PC-3 (cell line): Measurements from ENCODE around the gene MARCHF3. TPM values are rescaled to one million over a fixed set of nuclear protein-coding genes. Genes with fewer than 3 reads are reported as not detected.

Experiments
- ATAC-seq: fragments of 200-7000 bp; cut with Tn5 transposase; 2 replicates; pipeline ENCODE4 v1.9.1; 2020; ENCODE audit warnings: mild to moderate bottlenecking, moderate library complexity
- BruUV-seq: library from RNA; stranded (reverse); fragments of 400-500 nt; replicated peaks from 2 replicates; lab custom pipeline; 2021; lab: Mats Ljungman, UMichigan
- CTCF ChIA-PET: fragments of 300-600 bp; sonication (Branson Sonifier 250); formaldehyde crosslinking; loops from one replicate; lab custom pipeline; 2022; ENCODE audit warnings: antibody characterized with exemption; lab: Charles Lee
- POLR2A ChIA-PET: fragments of 300-600 bp; sonication (Branson Sonifier 250); formaldehyde crosslinking; loops from one replicate; lab custom pipeline; 2022; ENCODE audit warnings: antibody characterized with exemption; ENCODE audit not compliant: unreplicated experiment; lab: Charles Lee
- DNase-seq: peaks from one replicate; pipeline ENCODE4 v3.0.0-alpha.2; 2015
- H2AFZ ChIP-seq: fragments of 300-600 bp; sonication (generic); 2 replicates; pipeline ENCODE4 v1.6.0; 2016; ENCODE audit warnings: antibody characterized with exemption, low read length
- H3F3A ChIP-seq: fragments of 300-600 bp; sonication (generic); one replicate; pipeline ENCODE4 v1.6.0; 2017; ENCODE audit warnings: antibody characterized with exemption, low read length, control low read depth, mild to moderate bottlenecking; ENCODE audit not compliant: unreplicated experiment
- H3K27ac ChIP-seq: fragments of 300-600 bp; sonication (generic); 2 replicates; pipeline ENCODE4 v1.5.1; 2016; ENCODE audit warnings: mild to moderate bottlenecking, low read length
- H3K27me3 ChIP-seq: fragments of 300-600 bp; sonication (generic); 2 replicates; pipeline ENCODE4 v1.6.1; 2016; ENCODE audit warnings: low read length, mixed read lengths
- H3K36me3 ChIP-seq: fragments of 300-600 bp; sonication (generic); 2 replicates; pipeline ENCODE4 v1.6.1; 2016; ENCODE audit warnings: low read depth, mixed run types, low read length, mixed read lengths
- H3K4me1 ChIP-seq: fragments of 300-600 bp; sonication (generic); 2 replicates; pipeline ENCODE4 v1.5.1; 2016; ENCODE audit warnings: low read length; ENCODE audit not compliant: insufficient read depth
- H3K4me2 ChIP-seq: fragments of 300-600 bp; sonication (generic); 2 replicates; pipeline ENCODE4 v1.6.0; 2016; ENCODE audit warnings: low read length
- H3K4me3 ChIP-seq: fragments of 300-600 bp; sonication (generic); 2 replicates; pipeline ENCODE4 v1.5.1; 2016; ENCODE audit warnings: mild to moderate bottlenecking, low read length, mixed read lengths
- H3K79me2 ChIP-seq: fragments of 300-600 bp; sonication (generic); 2 replicates; pipeline ENCODE4 v1.6.1; 2017; ENCODE audit warnings: low read length, mixed read lengths
- H3K9ac ChIP-seq: fragments of 300-600 bp; sonication (generic); 2 replicates; pipeline ENCODE4 v1.6.0; 2016; ENCODE audit warnings: mild to moderate bottlenecking, low read length
- H3K9me2 ChIP-seq: fragments of 300-600 bp; sonication (generic); replicated peaks from 2 replicates; pipeline ENCODE4 v1.6.1; 2016; ENCODE audit warnings: mixed run types, low read length, mixed read lengths
- H3K9me3 ChIP-seq: fragments of 300-600 bp; sonication (generic); 2 replicates; pipeline ENCODE4 v1.6.1; 2016; ENCODE audit warnings: low read length, mixed read lengths
- H4K20me1 ChIP-seq: fragments of 300-600 bp; sonication (generic); 2 replicates; pipeline ENCODE4 v1.6.1; 2016; ENCODE audit warnings: low read length, mixed read lengths
- CTCF ChIP-seq: fragments of 300-600 bp; sonication (generic); conservative IDR thresholded peaks from 2 replicates; pipeline ENCODE4 v1.5.1; 2017; ENCODE audit warnings: antibody characterized with exemption, low read depth, mild to moderate bottlenecking, low read length
- EZH2 ChIP-seq: fragments of 300-600 bp; sonication (generic); IDR thresholded peaks from one replicate; pipeline ENCODE4 v1.6.1; 2017; ENCODE audit warnings: antibody characterized with exemption, mild to moderate bottlenecking, low read length; ENCODE audit not compliant: unreplicated experiment
- EZH2phosphoT487 ChIP-seq: fragments of 300-600 bp; sonication (generic); IDR thresholded peaks from 2 replicates; pipeline ENCODE4 v1.6.1; 2018; ENCODE audit warnings: mild to moderate bottlenecking, antibody characterized with exemption, low read length, borderline replicate concordance
- intact Hi-C: fragments of 100-400 bp; cut with micrococcal nuclease; formaldehyde crosslinking; loops from 2 replicates; pipeline ENCODE4 v1.9.0; 2023
- total RNA-seq: library from RNA; depleted of rRNA; stranded (reverse); fragments of >200 nt; gene quantifications from 2 replicates; pipeline ENCODE4 v1.2.3, GENCODE V29; 2014

MARCHF3 gene
- total RNA-seq, 1 experiment from 2014 or later: 2.5 TPM

GRCh38 chr5:127010362-127010761, 20.0 kb downstream of the MARCHF3 start:
- DNase-seq (no peak), ATAC-seq (no peak)
- Histone ChIP-seq H3K36me3 (no peaks in the 10 kb centered on the region), H3K4me3 (no peak overlapping the region), H3K4me1 (no peaks in the 10 kb centered on the region), H3K9me3 (no peaks in the 10 kb centered on the region), H3F3A (no peaks in the 10 kb centered on the region), H3K79me2 (no peaks in the 10 kb centered on the region), H3K9ac (no peak overlapping the region), H3K4me2 (no peak overlapping the region), H2AFZ (no peak overlapping the region), H4K20me1 (no peaks in the 10 kb centered on the region), H3K9me2 (no peaks in the 10 kb centered on the region), H3K27me3 (no peaks in the 10 kb centered on the region), H3K27ac (no peak overlapping the region)
- no TSS peak for BruUV-seq
- intact Hi-C loops: no loop called here
- ChIA-PET CTCF (no interaction called here), POLR2A (no interaction called here)
- no peak for TF ChIP-seq CTCF
- TF ChIP-seq EZH2: no peak
- TF ChIP-seq EZH2phosphoT487: no peak

- H3K27me3 ChIP-seq: no peaks in the 10 kb centered on the region
- no peak overlapping the region for H3K4me2 ChIP-seq
- ChIA-PET POLR2A (no interaction called here), CTCF (no interaction called here)
- no peak overlapping the region for H3K4me3 ChIP-seq
- peak; percentile 27 for ATAC-seq
- BruUV-seq: no TSS peak
- no peak overlapping the region for H3K27ac ChIP-seq
- H3K4me1 ChIP-seq: no peaks in the 10 kb centered on the region
- H3K9me3 ChIP-seq: no peaks in the 10 kb centered on the region
- H3K9me2 ChIP-seq: no peaks in the 10 kb centered on the region
- no peaks in the 10 kb centered on the region for H4K20me1 ChIP-seq
- H3K79me2 ChIP-seq: no peaks in the 10 kb centered on the region
- H2AFZ ChIP-seq: no peak overlapping the region
- intact Hi-C loops: no loop called here
- H3F3A ChIP-seq: no peaks in the 10 kb centered on the region
- TF ChIP-seq CTCF: no peak
- no peak for TF ChIP-seq EZH2
- TF ChIP-seq EZH2phosphoT487: no peak
- no peak for DNase-seq
- H3K36me3 ChIP-seq: no peaks in the 10 kb centered on the region
- H3K9ac ChIP-seq: no peak overlapping the region
Measured at GRCh38 chr5:127009784-127010183, 20.6 kb downstream of the MARCHF3 start.

GRCh38 chr5:127008300-127008975, 21.9 kb downstream of the MARCHF3 start:
- Histone ChIP-seq H3K27me3 (no peaks in the 10 kb centered on the region), H3K9me3 (no peaks in the 10 kb centered on the region), H2AFZ (no peak overlapping the region), H3F3A (no peaks in the 10 kb centered on the region), H3K4me1 (no peaks in the 10 kb centered on the region), H3K4me2 (no peak overlapping the region), H3K4me3 (no peak overlapping the region), H4K20me1 (no peaks in the 10 kb centered on the region), H3K9me2 (no peaks in the 10 kb centered on the region), H3K27ac (no peak overlapping the region), H3K36me3 (no peaks in the 10 kb centered on the region), H3K79me2 (no peaks in the 10 kb centered on the region), H3K9ac (no peak overlapping the region)
- ATAC-seq (no peak), DNase-seq (no peak)
- BruUV-seq: no TSS peak
- TF ChIP-seq EZH2: no peak
- TF ChIP-seq EZH2phosphoT487: no peak
- CTCF ChIA-PET: no interaction called here
- POLR2A ChIA-PET: no interaction called here
- intact Hi-C loops: no loop called here
